K562 (cell line): ENCODE data around the gene LRFN3. TPM values are rescaled to one million over a fixed set of nuclear protein-coding genes. Genes with fewer than 3 reads are reported as not detected.

Source experiments
- ATF4 ChIP-seq: fragments of 450-650 bp; formaldehyde crosslinking; IDR thresholded peaks from 2 replicates; pipeline ENCODE4 v1.4.0; 2022; ENCODE audit warnings: mild to moderate bottlenecking, moderate library complexity
- BCOR ChIP-seq: fragments of 450-650 bp; IDR thresholded peaks from 2 replicates; pipeline ENCODE4 v1.6.1; 2016
- CEBPZ ChIP-seq: fragments of 150-350 bp; IDR thresholded peaks from 2 replicates; pipeline ENCODE4 v1.6.1; 2014; ENCODE audit warnings: low read depth, mild to moderate bottlenecking, low read length, borderline replicate concordance
- DIDO1 ChIP-seq: fragments of 450-650 bp; IDR thresholded peaks from 2 replicates; pipeline ENCODE4 v1.6.1; 2016; ENCODE audit warnings: low read depth, missing biosample characterization, missing genetic modification characterization
- ELF1 ChIP-seq: fragments of 200-800 bp; sonication (Bioruptor generic); IDR thresholded peaks from 2 replicates; pipeline ENCODE4 v1.6.1; 2016; ENCODE audit warnings: missing genetic modification characterization, missing compliant biosample characterization
- EWSR1 ChIP-seq: fragments of 450-650 bp; IDR thresholded peaks from 2 replicates; pipeline ENCODE4 v1.6.1; 2018; ENCODE audit warnings: borderline replicate concordance, mild to moderate bottlenecking, low read depth, moderate library complexity; ENCODE audit not compliant: partially characterized antibody
- HDGF ChIP-seq: fragments of 450-650 bp; IDR thresholded peaks from 2 replicates; pipeline ENCODE4 v1.6.1; 2016
- KAT7 ChIP-seq: sonication (generic); formaldehyde crosslinking; IDR thresholded peaks from 2 replicates; pipeline ENCODE4 v1.8.0; 2022; ENCODE audit warnings: missing genetic modification reagents, mild to moderate bottlenecking, borderline replicate concordance
- NR3C1 ChIP-seq: sonication (generic); formaldehyde crosslinking; IDR thresholded peaks from 2 replicates; pipeline ENCODE4 v1.8.1; 2022; ENCODE audit warnings: missing genetic modification reagents
- OTX1 ChIP-seq: fragments of 450-650 bp; formaldehyde crosslinking; IDR thresholded peaks from 2 replicates; pipeline ENCODE4 v1.4.0; 2022; ENCODE audit warnings: mild to moderate bottlenecking
- RAD21 ChIP-seq, 2 experiments: fragments of 250-450 bp in 1 of 2; fragments of 450-650 bp in 1 of 2; sonication (Bioruptor Pico) in 1 of 2; formaldehyde crosslinking in 1 of 2; IDR thresholded peaks in 1 of 2; conservative IDR thresholded peaks in 1 of 2; 2 replicates each; pipeline versions ENCODE4 v1.4.0 to v1.8.0; 2020 to 2022; ENCODE audit warnings: mild to moderate bottlenecking in 2 of 2, moderate library complexity in 1 of 2
- SAFB ChIP-seq: fragments of 200-400 bp; formaldehyde crosslinking; IDR thresholded peaks from 2 replicates; pipeline ENCODE4 v1.6.1; 2017; ENCODE audit warnings: low read depth, low read length, borderline replicate concordance
- SRF ChIP-seq, 2 experiments: fragments of 250-450, 450-650 bp in 1 of 2; sonication (Bioruptor Pico) in 1 of 2; sonication (generic) in 1 of 2; formaldehyde crosslinking; IDR thresholded peaks; 2 replicates each; pipeline versions ENCODE4 v1.5.0 to v1.5.1; 2020 to 2022; ENCODE audit warnings: mild to moderate bottlenecking in 1 of 2, missing genetic modification reagents in 1 of 2
- TCFL5 ChIP-seq: fragments of 250-450 bp; sonication (Bioruptor Pico); conservative IDR thresholded peaks from 2 replicates; pipeline ENCODE4 v1.6.1; 2021; ENCODE audit warnings: mild to moderate bottlenecking, moderate library complexity, matching md5 sums
- TEAD4 ChIP-seq, 2 experiments: sonication (generic) in 1 of 2; formaldehyde crosslinking in 1 of 2; IDR thresholded peaks; 2 replicates each; pipeline versions ENCODE4 v1.6.1 to v1.8.0; 2012 to 2022; ENCODE audit warnings: borderline replicate concordance in 1 of 2, inconsistent platforms in 1 of 2, low read length in 1 of 2, mild to moderate bottlenecking in 1 of 2, missing genetic modification reagents in 1 of 2
- TGIF2 ChIP-seq: sonication (generic); formaldehyde crosslinking; IDR thresholded peaks from 2 replicates; pipeline ENCODE4 v1.8.1; 2022; ENCODE audit warnings: mild to moderate bottlenecking, missing genetic modification reagents, moderate library complexity
- ZBTB33 ChIP-seq: sonication (generic); formaldehyde crosslinking; IDR thresholded peaks from 2 replicates; pipeline ENCODE4 v1.8.1; 2023; ENCODE audit warnings: mild to moderate bottlenecking, missing genetic modification reagents
- ZFP36 ChIP-seq: fragments of 150-350 bp; IDR thresholded peaks from 2 replicates; pipeline ENCODE4 v1.6.1; 2018; ENCODE audit warnings: low read length, low read depth; ENCODE audit not compliant: partially characterized antibody
- ZNF134 ChIP-seq: fragments of 250-450 bp; sonication (Bioruptor Pico); conservative IDR thresholded peaks from 2 replicates; pipeline ENCODE4 v1.4.0; 2020
- ZNF263 ChIP-seq: sonication (generic); formaldehyde crosslinking; IDR thresholded peaks from 2 replicates; pipeline ENCODE4 v1.8.0; 2022; ENCODE audit warnings: mild to moderate bottlenecking, missing genetic modification reagents, borderline replicate concordance
- ZNF408 ChIP-seq: fragments of 250-450 bp; sonication (Bioruptor Pico); IDR thresholded peaks from 2 replicates; pipeline ENCODE4 v1.4.0; 2020; ENCODE audit warnings: low read depth, mild to moderate bottlenecking, moderate library complexity
- ZNF444 ChIP-seq: fragments of 250-450 bp; sonication (Bioruptor Pico); IDR thresholded peaks from 2 replicates; pipeline ENCODE4 v1.4.0; 2020; ENCODE audit warnings: mild to moderate bottlenecking, moderate library complexity
- ZNF551 ChIP-seq: fragments of 250-450 bp; sonication (Bioruptor Pico); IDR thresholded peaks from 2 replicates; pipeline ENCODE4 v1.5.0; 2021; ENCODE audit warnings: mild to moderate bottlenecking, moderate library complexity
- polyA plus RNA-seq, 8 experiments: library from polyadenylated mRNA; depleted of rRNA in 4 of 8; stranded (reverse) in 5 of 8; unstranded in 3 of 8; fragments of >200 nt; fragmentation: Nextera tagmentation in 2 of 8; fragmentation: Illumina TruSeq in 1 of 8; extraction: Ambion mirVana in 2 of 8; extraction: Trizol in 1 of 8; gene quantifications; 2 replicates each; pipeline versions ENCODE4 v1.2.1 to v1.2.3, GENCODE V29; 2011 to 2014; ENCODE audit warnings: inconsistent platforms in 1 of 8, missing spikeins in 1 of 8
- total RNA-seq, 7 experiments: library from RNA; depleted of rRNA in 6 of 7; stranded (reverse); fragments of >200 nt in 6 of 7; fragmentation: Illumina TruSeq in 2 of 7; extraction: Trizol in 2 of 7; gene quantifications; 2 replicates each; pipeline versions ENCODE4 v1.2.1 to v1.2.3, GENCODE V29; 2011 to 2021; ENCODE audit warnings: low replicate concordance in 1 of 7

LRFN3 gene
- total and polyA plus RNA-seq, 9 of the 15 experiments (the other 6 are each of a cell fraction or from before 2014, with no cell fraction given): 0.03 to 0.12 (median 0.11) TPM; not detected in 6

GRCh38 chr19:35903550-35904179, 32.5 kb upstream of the LRFN3 start (continued):
- TF ChIP-seq CEBPZ (no peak), EWSR1 (no peak), BCOR (no peak), KAT7 (CRISPR knock-in tag) (no peak), OTX1 (CRISPR knock-in tag) (no peak), ZFP36 (no peak), NR3C1 (CRISPR knock-in tag) (no peak), ZBTB33 (CRISPR knock-in tag) (no peak), TEAD4 (IDR thresholded peaks at IDR 0.05; ENCODE audit: low read length) (no peak), TEAD4 (CRISPR knock-in tag; IDR thresholded peaks at IDR 0.05; ENCODE audit: borderline replicate concordance) (peak; percentile 69; the same call in 1 of the 2 replicates), RAD21 (CRISPR knock-in tag; conservative IDR thresholded peaks at IDR 0.05 in 1 of 2, IDR thresholded peaks at IDR 0.05 in 1 of 2) (no peak), HDGF (no peak), ZNF444 (CRISPR knock-in tag) (no peak), DIDO1 (tag) (no peak), ZNF408 (CRISPR knock-in tag) (no peak), SRF (CRISPR knock-in tag; IDR thresholded peaks at IDR 0.05) (no peak), SAFB (no peak), ZNF263 (no peak), ZNF551 (CRISPR knock-in tag) (no peak), ELF1 (tag) (no peak), ZNF134 (no peak), TGIF2 (CRISPR knock-in tag) (no peak), ATF4 (CRISPR knock-in tag) (no peak), TCFL5 (CRISPR knock-in tag) (no peak)
